GM21825 (cell line): ENCODE measurements around the gene MFAP4.
A peak's percentile ranks its signal among the peaks of the same experiment; 100 is the strongest.

Experiments used
- ATAC-seq: cut with Tn5 transposase; IDR thresholded peaks from one replicate; pipeline ENCODE4 v1.9.1; 2021; ENCODE audit warnings: mild to moderate bottlenecking, moderate library complexity; ENCODE audit not compliant: unreplicated experiment

MFAP4 gene

GRCh38 chr17:19386051-19386929, 700 bp downstream of the MFAP4 start:
- no peak for ATAC-seq

GRCh38 chr17:19385521-19385983, 1.4 kb downstream of the MFAP4 start:
- no peak for ATAC-seq

GRCh38 chr17:19384723-19385391, 2.1 kb downstream of the MFAP4 start:
- ATAC-seq, result no peak

GRCh38 chr17:19383681-19384470, 3.1 kb downstream of the MFAP4 start:
- ATAC-seq, result no peak

GRCh38 chr17:19382531-19383444, 4.2 kb downstream of the MFAP4 start:
- ATAC-seq, result no peak

GRCh38 chr17:19381741-19382444, 5.1 kb downstream of the MFAP4 start:
- no peak for ATAC-seq

- ATAC-seq, result no peak
Measured at GRCh38 chr17:19381361-19381740, 5.6 kb downstream of the MFAP4 start.

GRCh38 chr17:19380481-19381301, 6.3 kb downstream of the MFAP4 start:
- no peak for ATAC-seq

GRCh38 chr17:19379361-19380065, 7.5 kb downstream of the MFAP4 start:
- ATAC-seq, result no peak

- ATAC-seq, result peak; percentile 4
Measured at GRCh38 chr17:19378416-19379360, 8.3 kb downstream of the MFAP4 start, which contains the start of gene MAPK7. Gene MAPK7 (plus strand): TSS chr17:19378498. CDS start chr17:19378901, 403 bp downstream.

GRCh38 chr17:19377602-19378415, 9.2 kb downstream of the MFAP4 start:
- peak; percentile 93 for ATAC-seq

- no peak for ATAC-seq
Measured at GRCh38 chr17:19376811-19377210, 10.2 kb downstream of the MFAP4 start.

GRCh38 chr17:19375732-19376131, 11.3 kb downstream of the MFAP4 start:
- no peak for ATAC-seq

GRCh38 chr17:19374136-19374535, 12.9 kb downstream of the MFAP4 start:
- ATAC-seq, result no peak

- ATAC-seq, result no peak
Measured at GRCh38 chr17:19372866-19373504, 14.0 kb downstream of the MFAP4 start.

GRCh38 chr17:19372439-19372838, 14.6 kb downstream of the MFAP4 start:
- ATAC-seq, result no peak
